ENCODE data around the gene SULT1A2. TPM values are rescaled to one million over a fixed set of nuclear protein-coding genes. Genes with fewer than 3 reads are reported as not detected.

The SULT1A2 gene
- total and polyA plus RNA-seq, 2 of the 4 experiments (the other 2 are of a cell fraction) = 0.09 TPM; not detected in 1

- Histone ChIP-seq H2BK20ac (ENCODE audit: low read depth, low read length) (no peak overlapping the region), H3K36me3 (ENCODE audit: control insufficient read depth, insufficient read depth, low read length) (peaks cover 2% of the 10 kb centered on the region; the same call in 1 of the 2 replicates), H3K9ac (ENCODE audit: low read depth, low read length) (no peak overlapping the region), H3K27ac (ENCODE audit: insufficient read depth, low read length) (no peak overlapping the region), H2AK9ac (replicated peaks; ENCODE audit: low read depth, low read length, poor library complexity) (no peak overlapping the region), H3K23ac (ENCODE audit: low read depth, low read length) (no peak overlapping the region), H4K8ac (ENCODE audit: low read depth in 2 of 2, low read length in 2 of 2) (no peak overlapping the region), H3K9me1 (ENCODE audit: insufficient read depth, low read length) (peaks cover 4% of the 10 kb centered on the region; the same call in 1 of the 2 replicates), H3K79me1 (ENCODE audit: low read depth in 1 of 2, low read length in 2 of 2) (peaks cover 9 to 10% of the 10 kb centered on the region in 2 experiments), H2BK15ac (ENCODE audit: low read depth, low read length) (no peak overlapping the region), H2AK5ac (ENCODE audit: low read depth, low read length) (no peak overlapping the region), H2BK5ac (ENCODE audit: low read depth, low read length, poor library complexity, severe bottlenecking) (no peak overlapping the region), H4K20me1 (ENCODE audit: insufficient read depth, low read length) (no peaks in the 10 kb centered on the region), H3K9me3 (ENCODE audit: control insufficient read depth, insufficient read depth, low read length) (no peaks in the 10 kb centered on the region), H3K4me1 (ENCODE audit: control insufficient read depth, insufficient read depth, low read length) (peaks cover 7% of the 10 kb centered on the region), H2BK120ac (ENCODE audit: low read depth, low read length) (no peak overlapping the region), H3K4me3 (ENCODE audit: insufficient read depth, low read depth, low read length) (no peak overlapping the region), H3K4me2 (ENCODE audit: low read depth, low read length) (no peak overlapping the region), H4K5ac (ENCODE audit: low read depth, low read length) (no peak overlapping the region), H2AFZ (replicated peaks; ENCODE audit: low read length, poor library complexity) (no peak overlapping the region), H4K91ac (ENCODE audit: insufficient read depth, low read depth, low read length) (no peak overlapping the region), H3K18ac (ENCODE audit: low read depth, low read length) (no peak overlapping the region), H3K27me3 (ENCODE audit: control insufficient read depth, insufficient read depth, low read length) (peaks cover 2% of the 10 kb centered on the region; the same call in 1 of the 2 replicates), H3K14ac (replicated peaks; ENCODE audit: low read depth, low read length) (no peak overlapping the region), H3K4ac (ENCODE audit: low read depth, low read length) (no peak overlapping the region), H3K56ac (ENCODE audit: extremely low read depth, insufficient read depth, low read length) (no peak overlapping the region)
- no TSS peak for BruUV-seq (replicated peaks)
- 70% methylated on average over 2 of the region's 7 CpGs; no CpG with 5 or more reads in 1 of the 2 experiments for WGBS, 2 experiments (ENCODE audit: extremely low coverage in 2 of 2, insufficient read length in 1 of 2)
- dilution Hi-C loops (cut with HindIII; ENCODE audit: low sequenced_read_pairs, unreplicated experiment) (no loop called here), in situ Hi-C loops (cut with MboI; ENCODE audit: low sequenced_read_pairs) (loop anchor here (10.0 kb wide), 1 partner anchor 218 kb away; no protein-coding TSS in a partner anchor), intact Hi-C loops (cut with micrococcal nuclease) (no loop called here)
- TF ChIP-seq CHD1 (IDR thresholded peaks at IDR 0.05; ENCODE audit: low read depth, low read length) = no peak
- no peak for TF ChIP-seq USF2 (IDR thresholded peaks at IDR 0.05; ENCODE audit: low read depth, low read length)
- TF ChIP-seq RCOR1 (IDR thresholded peaks at IDR 0.05; ENCODE audit: insufficient replicate concordance, low read length) = no peak
- no peak for TF ChIP-seq MXI1 (IDR thresholded peaks at IDR 0.05; ENCODE audit: borderline replicate concordance, low read depth, low read length)
- TF ChIP-seq RFX5 (IDR thresholded peaks at IDR 0.05; ENCODE audit: low read depth, low read length) = no peak
- TF ChIP-seq BHLHE40 (IDR thresholded peaks at IDR 0.05; ENCODE audit: low read depth, low read length) = no peak
- no peak for TF ChIP-seq SMC3 (IDR thresholded peaks at IDR 0.05; ENCODE audit: low read depth, low read length)
- no peak for TF ChIP-seq ELK1 (IDR thresholded peaks at IDR 0.05; ENCODE audit: borderline replicate concordance, low read depth, low read length)
- TF ChIP-seq RAD21 (IDR thresholded peaks at IDR 0.05; ENCODE audit: low read length) = no peak
- ATAC-seq (ENCODE audit: low read depth) (no peak), DNase-seq (no peak)
- ChIA-PET CTCF (no interaction called here), POLR2A (ENCODE audit: unreplicated experiment) (no interaction called here)
Observed at GRCh38 chr16:28542646-28543045, 54.2 kb downstream of the SULT1A2 start.

Data from IMR-90 (cell line).